ENCODE results near the gene ALPK3. TPM values are rescaled to one million over a fixed set of nuclear protein-coding genes. Genes with fewer than 3 reads are reported as not detected.
A peak's percentile ranks its signal among the peaks of the same experiment; 100 is the strongest.

Gene ALPK3
- total RNA-seq, 1 experiment from 2014 or later = 17.7 TPM

DNA sequence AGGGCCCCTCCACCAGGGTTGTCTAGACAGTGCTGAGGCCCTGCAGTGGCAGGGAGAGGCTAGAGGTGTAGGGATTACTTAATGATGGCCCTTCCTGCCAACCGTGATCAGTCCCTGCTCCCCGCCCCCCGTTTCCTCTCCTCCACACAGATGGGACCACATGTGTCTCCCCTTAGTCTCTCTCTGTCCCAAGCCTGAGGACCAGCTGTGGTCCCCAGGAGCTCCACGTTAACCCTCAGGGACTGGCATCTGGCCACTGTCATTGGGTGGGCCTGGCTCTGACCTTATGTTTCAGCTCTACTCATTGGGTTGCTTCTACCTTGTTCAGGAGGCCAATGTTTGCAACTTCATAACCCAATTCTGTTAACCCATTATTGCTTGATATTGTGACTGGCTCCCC, 6.0 kb upstream of the ALPK3 start:
- Histone ChIP-seq H2AK5ac (ENCODE audit: insufficient read length, low read length) (no peak overlapping the region), H2BK15ac (ENCODE audit: low read depth, low read length) (no peak overlapping the region), H3K23ac (ENCODE audit: insufficient read length, low read depth, low read length) (no peak overlapping the region), H3K18ac (ENCODE audit: insufficient read length, low read depth, low read length) (no peak overlapping the region), H3K27ac (ENCODE audit: insufficient read length, low read depth, low read length) (no peak overlapping the region), H2BK120ac (ENCODE audit: low read depth, low read length, poor library complexity, severe bottlenecking) (no peak overlapping the region), H2BK12ac (ENCODE audit: insufficient read length, low read depth, low read length) (no peak overlapping the region), H3K4me2 (ENCODE audit: insufficient read depth, insufficient read length, low read length) (no peak overlapping the region), H4K20me1 (ENCODE audit: control insufficient read depth, insufficient read depth, insufficient read length) (no peaks in the 10 kb centered on the region), H3K79me1 (ENCODE audit: insufficient read depth, low read depth, low read length, poor library complexity, severe bottlenecking) (no peaks in the 10 kb centered on the region), H3K14ac (ENCODE audit: insufficient read depth, low read length) (no peak overlapping the region), H2BK5ac (ENCODE audit: insufficient read length, low read length) (no peak overlapping the region), H4K91ac (ENCODE audit: insufficient read length, low read depth, low read length) (no peak overlapping the region), H3K4me1 (ENCODE audit: insufficient read depth, low read length) (no peaks in the 10 kb centered on the region), H4K5ac (ENCODE audit: insufficient read length, low read depth, low read length) (no peak overlapping the region), H3K79me2 (ENCODE audit: insufficient read depth, low read length) (no peaks in the 10 kb centered on the region), H4K8ac (replicated peaks; ENCODE audit: insufficient read length, low read depth, low read length) (no peak overlapping the region), H2AFZ (ENCODE audit: low read length) (no peak overlapping the region), H3T11ph (ENCODE audit: low read length) (no peak overlapping the region), H3K9me3 (ENCODE audit: control insufficient read depth, low read depth, low read length) (no peaks in the 10 kb centered on the region), H3K23me2 (ENCODE audit: insufficient read length, low read depth, low read length, poor library complexity, severe bottlenecking) (no peaks in the 10 kb centered on the region), H3K4ac (ENCODE audit: low read depth, low read length) (no peak overlapping the region), H3K56ac (ENCODE audit: insufficient read length, low read depth, low read length) (no peak overlapping the region), H3K9ac (ENCODE audit: extremely low read depth, insufficient read length, low read length) (no peak overlapping the region), H3K27me3 (ENCODE audit: insufficient read depth, low read length) (no peaks in the 10 kb centered on the region), H2BK20ac (ENCODE audit: low read depth, low read length, poor library complexity, severe bottlenecking) (no peak overlapping the region)
- WGBS (ENCODE audit: extremely low coverage, insufficient read length, low lambda C conversion rate) = no CpG with 5 or more reads among the region's 4 CpGs
- Mint-ChIP-seq H3K27ac (peak overlapping the region in 1 of 3 experiments; percentile 78; a peak in 2 of 7 replicates), H3K4me1 (peaks cover 0 to 3% of the 10 kb centered on the region in 2 experiments; a peak in 1 of 4 replicates), H3K4me3 (no peak overlapping the region), H3K9me3 (no peaks in the 10 kb centered on the region), H3K36me3 (ENCODE audit: insufficient read depth in 1 of 3, low read depth in 3 of 3) (no peaks in the 10 kb centered on the region; a peak in 1 of 7 replicates), H3K27me3 (ENCODE audit: low read depth) (peaks cover 2% of the 10 kb centered on the region; the same call in 1 of the 2 replicates)
- TF ChIP-seq, protein P1, sequence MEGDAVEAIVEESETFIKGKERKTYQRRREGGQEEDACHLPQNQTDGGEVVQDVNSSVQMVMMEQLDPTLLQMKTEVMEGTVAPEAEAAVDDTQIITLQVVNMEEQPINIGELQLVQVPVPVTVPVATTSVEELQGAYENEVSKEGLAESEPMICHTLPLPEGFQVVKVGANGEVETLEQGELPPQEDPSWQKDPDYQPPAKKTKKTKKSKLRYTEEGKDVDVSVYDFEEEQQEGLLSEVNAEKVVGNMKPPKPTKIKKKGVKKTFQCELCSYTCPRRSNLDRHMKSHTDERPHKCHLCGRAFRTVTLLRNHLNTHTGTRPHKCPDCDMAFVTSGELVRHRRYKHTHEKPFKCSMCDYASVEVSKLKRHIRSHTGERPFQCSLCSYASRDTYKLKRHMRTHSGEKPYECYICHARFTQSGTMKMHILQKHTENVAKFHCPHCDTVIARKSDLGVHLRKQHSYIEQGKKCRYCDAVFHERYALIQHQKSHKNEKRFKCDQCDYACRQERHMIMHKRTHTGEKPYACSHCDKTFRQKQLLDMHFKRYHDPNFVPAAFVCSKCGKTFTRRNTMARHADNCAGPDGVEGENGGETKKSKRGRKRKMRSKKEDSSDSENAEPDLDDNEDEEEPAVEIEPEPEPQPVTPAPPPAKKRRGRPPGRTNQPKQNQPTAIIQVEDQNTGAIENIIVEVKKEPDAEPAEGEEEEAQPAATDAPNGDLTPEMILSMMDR (conservative IDR thresholded peaks at IDR 0.05) = no peak
- no peak for DNase-seq

Measured in H9 (cell line).